ENCODE measurements around the gene BMP4.

DNA sequence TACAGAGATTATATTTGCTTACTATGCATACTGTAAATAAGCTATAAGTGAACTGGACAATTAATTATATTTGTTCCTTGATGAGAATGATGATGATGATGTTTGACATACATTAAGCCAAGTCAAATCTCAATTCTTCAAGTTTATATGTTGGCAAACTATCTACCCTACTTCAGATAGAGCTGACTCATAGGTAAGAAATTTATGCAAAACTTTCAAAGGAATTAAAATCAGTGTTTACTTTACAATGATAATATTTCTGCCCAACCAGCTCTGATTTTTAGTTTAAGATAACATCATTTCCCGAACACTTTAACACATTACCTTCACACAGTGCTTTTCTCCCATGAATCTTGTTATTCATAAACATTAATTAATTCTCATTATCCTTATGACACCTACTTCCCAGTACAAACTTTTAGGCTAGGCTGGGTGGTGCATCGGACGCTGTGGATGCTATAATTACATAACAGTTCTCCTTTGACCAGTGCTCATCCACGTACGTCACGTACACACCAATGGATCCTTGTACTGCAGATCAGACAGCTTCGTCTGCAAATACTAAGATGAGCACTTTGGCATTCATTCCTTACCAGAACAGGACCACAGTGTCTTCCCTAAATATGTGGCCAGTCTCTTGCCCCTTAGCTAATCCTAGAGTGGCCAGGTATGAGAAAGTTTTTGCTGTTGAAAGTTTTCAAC is 18.3 kb downstream of the BMP4 start:
- TF ChIP-seq, protein P1, sequence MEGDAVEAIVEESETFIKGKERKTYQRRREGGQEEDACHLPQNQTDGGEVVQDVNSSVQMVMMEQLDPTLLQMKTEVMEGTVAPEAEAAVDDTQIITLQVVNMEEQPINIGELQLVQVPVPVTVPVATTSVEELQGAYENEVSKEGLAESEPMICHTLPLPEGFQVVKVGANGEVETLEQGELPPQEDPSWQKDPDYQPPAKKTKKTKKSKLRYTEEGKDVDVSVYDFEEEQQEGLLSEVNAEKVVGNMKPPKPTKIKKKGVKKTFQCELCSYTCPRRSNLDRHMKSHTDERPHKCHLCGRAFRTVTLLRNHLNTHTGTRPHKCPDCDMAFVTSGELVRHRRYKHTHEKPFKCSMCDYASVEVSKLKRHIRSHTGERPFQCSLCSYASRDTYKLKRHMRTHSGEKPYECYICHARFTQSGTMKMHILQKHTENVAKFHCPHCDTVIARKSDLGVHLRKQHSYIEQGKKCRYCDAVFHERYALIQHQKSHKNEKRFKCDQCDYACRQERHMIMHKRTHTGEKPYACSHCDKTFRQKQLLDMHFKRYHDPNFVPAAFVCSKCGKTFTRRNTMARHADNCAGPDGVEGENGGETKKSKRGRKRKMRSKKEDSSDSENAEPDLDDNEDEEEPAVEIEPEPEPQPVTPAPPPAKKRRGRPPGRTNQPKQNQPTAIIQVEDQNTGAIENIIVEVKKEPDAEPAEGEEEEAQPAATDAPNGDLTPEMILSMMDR (IDR thresholded peaks at IDR 0.05): no peak
- no peak for TF ChIP-seq POLR2A (IDR thresholded peaks at IDR 0.05)

Measured in lower leg skin (tissue), 3 donors.